IPS-11a (cell line): ENCODE data around the gene RPL4.
A peak's percentile ranks its signal among the peaks of the same experiment; 100 is the strongest.
"Not testable (repeated sequence)": the region's sequence is repeated elsewhere in the genome, so short reads cannot be mapped to it uniquely, and the experiment has no call there.

Source experiments
- H3K4me3 ChIP-seq: one replicate; pipeline ENCODE4 v1.5.1; 2013; ENCODE audit warnings: low read depth, low read length, control low read depth

The RPL4 gene

GRCh38 chr15:66504563-66505429 lies at the start of gene RPL4, which contains the start of gene ZWILCH:
Gene RPL4 (minus strand): TSS chr15:66504855. CDS start chr15:66504790, 65 bp downstream.
Gene ZWILCH (plus strand): TSS chr15:66505326. CDS start chr15:66505339, 13 bp downstream.
- peak within 1 kb of the TSS; percentile 100 for H3K4me3 ChIP-seq

DNA sequence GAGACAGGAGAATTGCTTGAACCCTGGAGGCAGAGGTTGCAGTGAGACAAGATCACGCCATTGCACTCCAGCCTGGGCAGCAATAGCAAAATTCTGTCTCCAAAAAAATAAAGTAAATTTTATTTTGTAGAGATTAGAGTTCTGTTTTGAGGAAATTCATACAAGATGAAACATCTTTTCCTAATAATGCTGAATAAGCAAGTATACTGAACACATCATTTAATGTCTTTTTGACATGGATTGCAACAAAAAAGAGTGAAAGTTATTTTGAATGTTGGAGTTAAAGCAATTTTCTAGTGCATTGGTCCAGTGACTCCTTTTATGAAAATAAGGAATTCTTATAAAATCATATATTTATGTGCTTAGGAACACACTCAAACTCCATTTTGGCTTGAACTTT lies 40.6 kb upstream of the RPL4 start:
- no peak overlapping the region for H3K4me3 ChIP-seq

GRCh38 chr15:66542896-66543295 lies 38.2 kb upstream of the RPL4 start:
- no peak overlapping the region for H3K4me3 ChIP-seq

DNA sequence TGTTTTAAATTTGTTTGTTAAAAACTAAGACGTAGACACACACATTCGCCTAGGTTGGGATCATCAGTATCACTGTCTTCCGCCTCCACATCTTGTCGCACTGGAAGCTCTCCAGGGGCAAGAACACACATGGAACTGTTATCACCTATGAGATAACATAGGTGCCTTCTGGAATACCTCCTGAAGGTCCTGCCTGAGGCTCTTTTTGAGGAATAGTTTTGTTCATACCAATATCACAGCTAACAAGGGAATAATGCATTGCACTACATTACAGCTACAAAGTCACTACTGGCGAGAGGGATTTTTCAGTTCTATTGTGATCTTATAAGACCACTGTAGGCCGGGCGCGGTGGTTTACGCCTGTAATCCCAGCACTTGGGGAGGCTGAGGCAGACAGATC lies 30.4 kb upstream of the RPL4 start:
- H3K4me3 ChIP-seq, result no peak overlapping the region

- no peak overlapping the region for H3K4me3 ChIP-seq
Observed at GRCh38 chr15:66524838-66525237, 20.2 kb upstream of the RPL4 start.

- no peak overlapping the region for H3K4me3 ChIP-seq
Observed at GRCh38 chr15:66523926-66524325, 19.3 kb upstream of the RPL4 start.

DNA sequence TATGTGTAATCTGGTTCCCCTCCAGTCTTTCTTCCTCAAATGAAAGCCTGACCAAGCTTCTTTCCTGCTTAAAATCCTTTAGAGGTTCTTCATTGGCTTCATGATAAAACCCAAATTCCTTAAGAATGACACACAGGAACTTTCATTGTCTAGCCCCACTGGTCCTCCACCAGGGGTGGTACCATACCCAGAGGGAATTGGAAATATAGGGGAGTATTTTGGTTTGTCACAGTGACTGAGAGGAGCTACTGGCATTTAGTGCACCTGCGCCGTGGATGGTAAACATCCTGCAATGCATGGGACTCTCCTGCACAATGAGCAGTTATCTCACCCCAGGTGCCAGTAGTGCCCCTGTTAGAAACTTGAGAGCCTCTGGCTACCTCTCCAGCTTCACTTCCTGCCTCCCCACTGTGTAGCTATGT lies 11.3 kb upstream of the RPL4 start:
- H3K4me3 ChIP-seq, result no peak overlapping the region

DNA sequence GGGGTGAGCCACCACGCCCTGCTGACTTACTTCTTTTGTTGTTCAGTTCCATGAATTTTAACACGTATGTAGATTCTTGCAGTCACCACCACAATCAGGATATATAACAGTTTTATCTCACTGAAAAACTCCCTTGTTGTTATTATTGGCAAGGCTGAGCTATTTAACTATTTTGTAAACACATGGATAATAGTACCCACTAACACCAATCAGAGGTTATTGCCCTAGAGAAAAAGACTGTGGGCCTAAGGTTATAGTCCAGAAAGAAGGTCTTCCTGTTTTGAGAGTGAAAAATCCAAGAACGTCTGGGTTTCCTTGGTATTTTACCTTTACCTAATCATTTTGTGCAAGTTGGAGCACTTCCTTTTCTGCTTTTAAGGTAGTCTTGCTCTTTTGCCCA lies 9.9 kb upstream of the RPL4 start:
- no peak overlapping the region for H3K4me3 ChIP-seq

DNA sequence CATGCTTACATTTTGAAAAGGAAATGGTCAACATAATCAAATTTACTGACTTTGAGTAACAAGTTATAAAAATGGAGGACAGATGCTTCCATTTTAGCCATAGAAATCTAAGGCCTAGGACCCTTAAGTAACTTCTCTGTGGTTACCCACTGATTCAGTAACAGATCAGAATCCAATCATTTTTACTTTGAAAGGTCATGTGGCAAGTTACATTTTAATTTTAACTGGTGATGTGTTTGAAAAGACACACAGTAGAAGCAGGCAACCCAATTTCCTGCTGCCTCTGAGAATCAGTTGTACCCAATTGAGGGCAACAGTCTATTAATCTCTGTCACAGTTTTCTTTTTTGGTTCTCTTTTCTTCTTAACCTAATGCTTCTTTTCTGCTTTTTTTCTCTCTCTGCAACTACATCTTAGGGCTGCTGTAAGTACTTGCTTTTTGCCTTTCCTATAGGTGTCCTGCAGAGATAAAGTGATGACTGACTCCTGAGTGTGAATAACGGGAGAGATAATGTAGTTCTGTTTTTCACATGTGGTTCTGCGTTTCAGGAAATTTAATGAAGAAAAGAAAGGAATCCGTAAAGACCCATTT lies 3.7 kb upstream of the RPL4 start:
- no peak overlapping the region for H3K4me3 ChIP-seq

- peak overlapping the region; percentile 100 for H3K4me3 ChIP-seq
Observed at GRCh38 chr15:66505818-66506217, 1.2 kb upstream of the RPL4 start.

DNA sequence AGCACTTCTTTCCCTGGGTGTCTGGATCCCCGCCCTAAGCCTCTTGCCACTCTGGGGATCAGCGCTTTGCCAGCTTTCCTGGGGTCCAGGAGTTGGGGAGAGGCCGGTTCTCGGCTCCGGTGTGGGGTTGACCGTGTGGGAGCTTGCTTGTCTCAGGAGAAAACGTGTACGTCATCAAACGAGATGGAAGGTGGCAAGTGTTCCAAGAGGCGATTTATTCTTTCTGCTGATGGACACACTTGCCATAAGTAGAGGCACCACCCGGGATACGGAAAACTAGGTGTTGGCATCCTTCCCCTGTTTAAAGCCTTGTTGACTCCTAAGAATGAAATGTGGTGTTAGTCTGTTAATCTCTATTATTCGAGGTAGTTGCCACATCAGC lies 766 bp upstream of the RPL4 start:
- H3K4me3 ChIP-seq, result peak overlapping the region; percentile 100

- H3K4me3 ChIP-seq, result peak overlapping the region; percentile 100
Observed at GRCh38 chr15:66503780-66504562, 684 bp downstream of the RPL4 start.

DNA sequence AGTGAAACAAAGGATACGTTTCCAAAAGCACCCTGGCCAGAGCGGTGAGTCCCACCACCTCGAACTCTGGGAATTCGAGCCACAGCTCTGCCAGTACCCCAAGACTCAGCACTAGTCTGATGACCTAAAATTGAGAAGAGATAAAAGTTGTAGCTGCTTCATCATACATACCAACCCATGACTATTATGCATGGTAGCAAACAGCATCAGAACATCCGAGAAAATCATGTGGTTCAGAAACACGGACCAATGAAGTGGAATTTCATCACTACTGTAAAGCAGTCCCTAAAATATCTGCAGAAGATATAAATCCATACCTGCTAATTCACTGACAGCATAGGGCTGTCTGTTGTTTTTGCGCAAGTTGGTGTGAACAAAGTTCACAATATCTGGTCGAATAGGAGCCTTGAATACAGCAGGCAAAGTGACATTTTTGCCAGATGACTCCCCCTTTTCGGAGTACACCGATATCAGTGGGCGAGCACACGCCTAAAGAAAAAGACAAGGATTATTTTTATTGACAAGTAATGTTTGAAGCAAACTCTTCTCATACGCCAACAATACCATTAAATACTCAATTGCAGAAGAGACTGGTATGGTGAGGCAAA lies 1.5 kb downstream of the RPL4 start:
- H3K4me3 ChIP-seq, result peak overlapping the region; percentile 100

DNA sequence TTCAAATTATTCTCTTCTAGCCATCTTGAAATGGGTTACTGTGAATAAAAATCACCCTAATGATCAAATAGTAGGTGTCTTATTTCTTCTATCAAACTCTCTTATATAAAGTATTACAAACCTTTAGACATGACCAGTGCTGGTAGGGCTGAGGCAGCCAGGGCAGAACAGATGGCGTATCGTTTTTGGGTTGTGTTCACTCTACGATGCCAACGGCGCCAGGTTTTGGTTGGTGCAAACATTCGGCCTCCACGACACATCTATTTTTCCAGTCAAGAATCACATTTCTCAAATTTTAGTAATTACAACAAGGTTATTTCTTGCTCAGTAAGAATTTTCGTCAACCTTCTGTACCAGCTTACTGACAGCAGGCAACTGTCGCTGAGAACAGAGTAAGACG lies 2.2 kb downstream of the RPL4 start:
- peak overlapping the region; percentile 100 for H3K4me3 ChIP-seq

GRCh38 chr15:66500346-66500745 lies 4.3 kb downstream of the RPL4 start:
- not testable (repeated sequence) for H3K4me3 ChIP-seq

DNA sequence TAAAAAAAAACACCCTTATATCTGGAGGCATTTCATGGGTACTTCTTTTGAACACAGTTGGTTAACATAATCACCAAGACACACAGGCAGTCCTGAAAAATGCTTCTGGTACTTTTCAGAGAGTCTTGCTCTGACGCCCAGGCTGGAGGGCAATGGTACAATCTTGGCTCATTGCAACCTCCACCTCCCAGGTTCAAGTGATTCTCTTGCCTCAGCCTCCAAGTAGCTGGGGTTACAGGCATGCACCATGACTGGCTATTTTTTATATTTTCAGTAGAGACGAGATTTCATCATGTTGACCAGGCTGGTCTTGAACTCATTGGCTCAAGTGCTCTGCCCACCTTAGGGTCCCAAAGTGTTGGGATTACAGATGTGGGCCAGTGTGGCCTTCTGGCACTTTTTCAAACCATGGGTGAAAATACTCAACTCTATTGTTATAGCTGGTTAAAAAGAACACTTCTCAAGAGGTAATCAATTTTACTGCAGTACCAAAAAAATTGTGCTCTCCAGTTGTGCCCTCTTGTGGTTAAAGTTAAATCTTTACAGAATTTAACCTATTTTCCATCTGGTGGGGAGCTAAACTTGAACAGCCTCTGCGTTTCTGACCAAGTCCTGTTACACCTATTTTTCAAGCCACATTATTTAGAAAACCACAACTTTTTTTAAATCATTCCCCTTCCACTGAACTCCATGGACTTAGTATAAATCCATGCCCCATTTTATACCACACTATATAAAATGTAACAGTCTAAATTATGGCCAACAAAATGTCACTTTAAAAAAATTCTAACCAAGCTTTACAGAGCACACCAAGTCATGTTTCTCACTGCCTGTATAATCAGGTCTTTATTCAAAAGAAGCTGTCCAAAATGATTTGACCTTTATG lies 5.9 kb downstream of the RPL4 start:
- H3K4me3 ChIP-seq, result no peak overlapping the region

GRCh38 chr15:66497502-66498455 lies 6.9 kb downstream of the RPL4 start, which contains the start of gene SNAPC5:
Gene SNAPC5 (minus strand): TSS chr15:66497762. CDS start chr15:66497731, 31 bp downstream.
- peak within 1 kb of the TSS; percentile 83 for H3K4me3 ChIP-seq

- peak overlapping the region; percentile 83 for H3K4me3 ChIP-seq
Observed at GRCh38 chr15:66496951-66497501, 7.6 kb downstream of the RPL4 start.

- H3K4me3 ChIP-seq, result no peak overlapping the region
Observed at GRCh38 chr15:66494262-66494661, 10.4 kb downstream of the RPL4 start.
